ENCODE data around the gene HIP1.
"Not testable (repeated sequence)": the region's sequence is repeated elsewhere in the genome, so short reads cannot be mapped to it uniquely, and the experiment has no call there.

GRCh38 chr7:75521727-75522126 is 217.0 kb downstream of the HIP1 start:
- TF ChIP-seq CTCF (IDR thresholded peaks at IDR 0.05); ZFX (IDR thresholded peaks at IDR 0.05; ENCODE audit: borderline replicate concordance): not testable (repeated sequence)
